GM10266 (cell line): ENCODE measurements around the gene GRIK1.

Experiments used
- DNase-seq: peaks from one replicate; pipeline ENCODE4 v3.0.0; 2012; ENCODE audit errors: extremely low spot score
- TF ChIP-seq, protein P1 (sequence below): IDR thresholded peaks from 2 replicates; pipeline ENCODE4 v1.5.1; 2012; ENCODE audit warnings: mild to moderate bottlenecking, low read depth; ENCODE audit not compliant: control insufficient read depth, insufficient read depth; ENCODE audit errors: missing control alignments

Gene GRIK1

DNA sequence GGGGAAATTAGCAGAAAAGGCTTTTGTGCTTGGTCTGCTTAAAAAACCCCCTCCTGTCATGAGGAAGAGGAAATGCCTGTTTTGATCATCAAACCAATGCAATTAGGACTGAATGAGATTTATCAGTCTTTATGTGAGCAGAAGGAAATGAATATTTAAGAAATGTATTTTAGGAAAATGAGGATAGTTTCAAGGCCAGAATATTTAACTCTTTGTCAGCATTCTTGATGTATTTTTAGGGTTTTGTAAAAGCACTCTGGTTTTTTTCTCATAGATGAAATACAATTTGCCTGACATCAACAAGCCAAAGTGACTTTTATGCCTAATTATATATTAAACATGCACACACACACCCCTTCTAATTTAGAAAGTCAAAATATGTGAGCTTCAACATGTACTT is 213.8 kb downstream of the GRIK1 start:
- TF ChIP-seq, protein P1, sequence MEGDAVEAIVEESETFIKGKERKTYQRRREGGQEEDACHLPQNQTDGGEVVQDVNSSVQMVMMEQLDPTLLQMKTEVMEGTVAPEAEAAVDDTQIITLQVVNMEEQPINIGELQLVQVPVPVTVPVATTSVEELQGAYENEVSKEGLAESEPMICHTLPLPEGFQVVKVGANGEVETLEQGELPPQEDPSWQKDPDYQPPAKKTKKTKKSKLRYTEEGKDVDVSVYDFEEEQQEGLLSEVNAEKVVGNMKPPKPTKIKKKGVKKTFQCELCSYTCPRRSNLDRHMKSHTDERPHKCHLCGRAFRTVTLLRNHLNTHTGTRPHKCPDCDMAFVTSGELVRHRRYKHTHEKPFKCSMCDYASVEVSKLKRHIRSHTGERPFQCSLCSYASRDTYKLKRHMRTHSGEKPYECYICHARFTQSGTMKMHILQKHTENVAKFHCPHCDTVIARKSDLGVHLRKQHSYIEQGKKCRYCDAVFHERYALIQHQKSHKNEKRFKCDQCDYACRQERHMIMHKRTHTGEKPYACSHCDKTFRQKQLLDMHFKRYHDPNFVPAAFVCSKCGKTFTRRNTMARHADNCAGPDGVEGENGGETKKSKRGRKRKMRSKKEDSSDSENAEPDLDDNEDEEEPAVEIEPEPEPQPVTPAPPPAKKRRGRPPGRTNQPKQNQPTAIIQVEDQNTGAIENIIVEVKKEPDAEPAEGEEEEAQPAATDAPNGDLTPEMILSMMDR, result no peak
- DNase-seq, result no peak

DNA sequence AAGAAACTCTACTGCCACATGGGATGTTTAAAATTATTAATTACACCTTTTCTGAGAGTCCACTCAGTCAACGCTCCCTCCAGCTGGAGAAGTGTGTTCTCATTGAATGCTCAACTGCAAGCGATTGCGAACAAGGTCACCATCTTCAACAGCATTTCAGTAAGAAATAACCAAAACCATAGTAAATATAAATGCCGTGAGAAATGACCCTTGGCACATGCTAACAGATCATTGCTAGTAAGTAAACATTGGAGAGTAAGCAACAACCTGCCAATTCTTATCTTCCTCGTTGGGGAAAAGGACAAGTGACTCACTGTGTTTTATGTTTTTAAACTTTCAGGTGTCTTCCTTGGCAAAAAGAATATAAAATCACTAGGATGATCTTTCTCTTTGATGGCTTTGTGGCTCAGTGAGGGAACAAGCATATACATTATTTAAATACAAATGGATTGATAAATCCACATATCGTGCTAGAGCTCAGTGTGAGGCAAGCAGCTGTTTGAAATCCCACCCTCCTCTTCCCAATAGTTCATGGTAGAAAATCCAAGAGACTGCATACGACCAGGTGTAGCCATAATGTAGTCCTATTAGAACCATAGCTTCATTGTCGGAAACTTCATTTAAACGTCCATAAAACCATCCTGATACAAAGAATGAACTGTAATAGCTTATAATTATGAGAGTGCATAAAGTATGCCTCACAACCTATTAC is 214.6 kb downstream of the GRIK1 start:
- no peak for DNase-seq
- TF ChIP-seq, protein P1, result no peak

DNA sequence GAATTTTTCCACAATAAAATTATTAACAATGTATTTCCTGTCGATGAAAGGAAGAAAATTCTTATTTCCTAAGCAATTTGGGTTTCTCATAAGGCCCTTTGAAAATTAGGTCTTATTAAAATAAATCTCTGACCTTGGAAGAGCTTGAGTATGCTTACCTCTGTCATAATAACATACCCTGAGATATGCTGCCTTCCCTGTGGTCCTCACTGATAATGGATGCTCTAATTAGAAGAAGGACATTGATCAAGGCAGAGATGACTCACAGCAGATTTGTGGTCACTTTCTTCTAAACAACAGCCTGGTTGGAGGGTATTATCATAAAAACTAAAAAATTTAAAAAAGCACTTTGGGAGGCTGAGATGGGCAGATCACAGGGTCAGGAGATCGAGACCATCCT is 217.8 kb downstream of the GRIK1 start:
- DNase-seq, result no peak
- TF ChIP-seq, protein P1, result no peak

DNA sequence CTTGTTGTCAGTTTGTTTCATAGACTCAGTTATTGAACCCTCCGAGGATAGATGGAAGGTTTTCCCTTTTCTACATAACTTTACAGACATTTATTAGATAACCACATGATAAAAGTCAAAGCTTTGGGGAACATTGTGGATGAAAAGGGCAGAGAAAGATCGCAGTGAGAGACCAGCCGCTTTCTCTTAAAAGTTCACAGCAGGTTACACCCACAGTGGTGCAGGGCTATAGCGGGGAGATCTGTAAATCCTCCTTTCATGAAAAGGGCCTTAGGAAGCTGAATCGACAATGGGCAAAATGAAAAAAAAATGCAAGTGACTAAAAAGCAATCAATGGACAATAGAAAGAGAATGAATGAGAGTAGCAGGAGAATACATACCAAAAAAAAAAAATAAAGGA is 218.6 kb downstream of the GRIK1 start:
- TF ChIP-seq, protein P1, result no peak
- no peak for DNase-seq

DNA sequence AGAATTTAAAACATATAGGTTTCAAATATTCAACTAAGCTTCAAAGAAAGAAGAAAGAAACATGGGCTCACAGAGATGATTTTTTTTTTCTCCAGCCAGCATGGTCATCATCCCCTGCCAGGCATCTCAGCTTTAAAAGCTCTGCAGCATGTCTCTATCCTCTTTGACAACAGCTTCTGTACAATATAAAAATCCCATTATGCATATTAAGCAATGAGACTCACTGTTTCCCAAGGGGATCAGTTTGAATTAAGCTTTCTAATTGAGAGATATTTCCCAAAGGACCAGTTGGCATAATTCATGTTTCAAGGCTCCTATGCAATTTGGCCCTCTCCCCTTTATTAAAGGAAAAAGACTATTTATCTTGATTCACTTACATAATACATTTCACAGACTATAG is 220.3 kb downstream of the GRIK1 start:
- no peak for DNase-seq
- TF ChIP-seq, protein P1, result no peak

DNA sequence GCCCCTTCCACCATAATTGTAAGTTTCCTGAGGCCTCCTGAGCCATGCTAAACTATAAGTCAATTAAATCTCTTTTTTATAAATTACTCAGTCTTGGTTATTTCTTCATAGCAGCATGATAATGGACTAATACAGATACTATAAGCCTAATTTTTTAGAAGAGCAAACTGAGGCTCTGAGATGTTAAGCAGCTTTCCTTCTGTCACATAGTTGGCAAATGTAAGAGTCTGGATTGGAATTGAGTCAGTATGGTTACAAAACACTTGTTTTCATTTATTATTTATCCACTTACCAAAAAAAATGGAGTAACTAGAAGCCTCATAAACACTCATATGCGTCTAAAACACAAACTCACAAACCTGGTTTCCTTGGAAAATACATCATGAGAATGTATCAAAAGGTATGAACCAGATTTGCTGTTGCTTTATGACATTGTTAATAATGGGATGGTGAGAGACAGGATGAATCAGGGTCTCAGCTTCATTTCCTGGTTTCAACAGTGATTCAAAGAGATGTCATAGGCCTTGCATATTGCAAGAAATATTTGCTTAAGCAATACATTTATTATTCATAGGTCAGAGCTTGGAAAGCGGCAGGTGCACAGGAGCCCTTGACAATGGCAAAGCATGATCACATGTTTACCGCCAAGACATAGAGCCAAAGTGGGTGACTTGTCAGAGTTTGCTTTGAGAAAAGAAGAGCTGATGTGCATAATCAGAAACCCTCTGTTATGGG is 221.5 kb downstream of the GRIK1 start:
- DNase-seq, result no peak
- TF ChIP-seq, protein P1, result no peak

DNA sequence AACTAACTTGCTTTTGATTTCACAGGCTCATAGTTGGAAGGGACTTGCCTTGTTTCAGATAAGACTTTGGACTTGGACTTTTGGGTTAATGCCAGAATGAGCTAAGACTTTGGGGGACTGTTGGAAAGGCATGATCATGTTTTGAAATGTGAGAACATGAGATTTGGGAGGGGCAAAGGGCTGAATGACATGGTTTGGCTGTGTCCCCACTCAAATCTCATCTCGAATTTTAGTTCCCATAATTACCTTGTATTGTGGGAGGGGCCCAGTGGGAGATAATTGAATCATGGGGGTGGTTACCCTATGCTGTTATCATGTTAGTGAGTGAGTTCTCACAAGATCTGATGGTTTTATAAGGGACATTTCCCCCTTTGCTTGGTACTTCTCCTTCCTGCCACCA is 222.1 kb downstream of the GRIK1 start:
- TF ChIP-seq, protein P1, result no peak
- no peak for DNase-seq
